ENCODE data around the gene NCK2. TPM values are rescaled to one million over a fixed set of nuclear protein-coding genes. Genes with fewer than 3 reads are reported as not detected.

Gene NCK2
- total and polyA plus RNA-seq, 9 of the 15 experiments (the other 6 are each of a cell fraction or from before 2014, with no cell fraction given), result 0.90 to 27.9 (median 15.9) TPM

GRCh38 chr2:105797298-105797819 lies 52.6 kb downstream of the NCK2 start (continued):
- TF ChIP-seq YY1 (IDR thresholded peaks at IDR 0.05; ENCODE audit: borderline replicate concordance in 1 of 3, control insufficient read depth in 1 of 3, extremely low read depth in 1 of 3, insufficient read depth in 3 of 3, insufficient read length in 1 of 3, insufficient replicate concordance in 2 of 3, low read depth in 1 of 3, low read length in 2 of 3), result peak in 1 of 3 experiments; percentile 5
- TF ChIP-seq THAP12 (CRISPR knock-in tag; IDR thresholded peaks at IDR 0.05), result no peak
- no peak for TF ChIP-seq MCM5 (IDR thresholded peaks at IDR 0.05; ENCODE audit: low read depth)
- peak in 1 of 2 experiments; percentile 64; a peak in 2 of 4 replicates for TF ChIP-seq MAZ (CRISPR knock-in tag; conservative IDR thresholded peaks at IDR 0.05 in 1 of 2, IDR thresholded peaks at IDR 0.05 in 1 of 2)
- no peak for TF ChIP-seq HDAC3 (IDR thresholded peaks at IDR 0.05; ENCODE audit: borderline replicate concordance, partially characterized antibody)
- peak; percentile 4 for TF ChIP-seq ZFP36 (IDR thresholded peaks at IDR 0.05; ENCODE audit: low read depth, low read length, partially characterized antibody)
- TF ChIP-seq MGA (IDR thresholded peaks at IDR 0.05), result peak; percentile 16; the same call in 1 of the 2 replicates
- TF ChIP-seq NR2F6 (CRISPR knock-in tag; IDR thresholded peaks at IDR 0.05), result no peak
- TF ChIP-seq ATF2 (CRISPR knock-in tag; IDR thresholded peaks at IDR 0.05), result no peak

Data from K562 (cell line).